T-cell (primary cell): ENCODE measurements around the gene SLC25A13. TPM values are rescaled to one million over a fixed set of nuclear protein-coding genes. Genes with fewer than 3 reads are reported as not detected.

Experiments used
- ATAC-seq, 4 experiments: fragments of 200-7000 bp in 3 of 4; fragments of 150-1000 bp in 1 of 4; cut with Tn5 transposase; replicated peaks in 1 of 4; 1 replicate in 3 of 4; 2 replicates in 1 of 4; pipeline ENCODE4 v1.10.0; 2021; ENCODE audit warnings: moderate library complexity in 3 of 4, mild to moderate bottlenecking in 2 of 4, moderate number of reproducible peaks in 1 of 4
- CTCF ChIA-PET, 2 donors: fragments of 300-600 bp; sonication (Branson Sonifier 250); formaldehyde crosslinking; loops; one replicate each; lab custom pipeline; 2022; ENCODE audit warnings: antibody characterized with exemption in 2 of 2; lab: Charles Lee
- POLR2A ChIA-PET, 2 donors: fragments of 300-600 bp; sonication (Branson Sonifier 250); formaldehyde crosslinking; loops; one replicate each; lab custom pipeline; 2022; ENCODE audit warnings: antibody characterized with exemption in 2 of 2; lab: Charles Lee
- DNase-seq, 35 experiments: peaks; one replicate each; pipeline versions ENCODE4 v3.0.0 to v3.0.0-alpha.2; 2013 to 2023
- H3K27ac ChIP-seq: one replicate; pipeline ENCODE4 v1.5.1; 2013; ENCODE audit warnings: low read length
- H3K27me3 ChIP-seq, 2 experiments: replicated peaks in 1 of 2; 1 replicate in 1 of 2; 2 replicates in 1 of 2; pipeline versions ENCODE4 v1.6.1 to v1.7.0; 2013; ENCODE audit warnings: low read length in 1 of 2, mixed read lengths in 1 of 2; ENCODE audit not compliant: control insufficient read depth in 2 of 2, insufficient read depth in 2 of 2; ENCODE audit errors: extremely low read depth in 1 of 2
- H3K36me3 ChIP-seq, 2 donors: 1 replicate in 1 of 2; 2 replicates in 1 of 2; pipeline versions ENCODE4 v1.6.1 to v1.7.0; 2013; ENCODE audit warnings: low read length in 1 of 2; ENCODE audit not compliant: control insufficient read depth in 2 of 2, insufficient read depth in 1 of 2; ENCODE audit errors: extremely low read depth in 1 of 2
- H3K4me1 ChIP-seq, 2 experiments: 1 replicate in 1 of 2; 2 replicates in 1 of 2; pipeline versions ENCODE4 v1.6.1 to v1.7.0; 2013; ENCODE audit warnings: low read length in 2 of 2, mixed read lengths in 1 of 2; ENCODE audit not compliant: insufficient read depth in 2 of 2, control insufficient read depth in 1 of 2; ENCODE audit errors: extremely low read depth in 1 of 2
- H3K4me3 ChIP-seq, 2 donors: 1 replicate in 1 of 2; 2 replicates in 1 of 2; pipeline versions ENCODE4 v1.5.1 to v1.7.0; 2013; ENCODE audit warnings: mild to moderate bottlenecking in 2 of 2, low read length in 1 of 2, moderate library complexity in 1 of 2; ENCODE audit not compliant: control insufficient read depth in 1 of 2; ENCODE audit errors: extremely low read depth in 1 of 2
- H3K9me3 ChIP-seq: 2 replicates; pipeline ENCODE4 v1.7.0; 2013
- H3K27ac Mint-ChIP-seq, 2 donors: one replicate each; pipeline ENCODE4 v1.8.0; 2020 to 2021; ENCODE audit warnings: mild to moderate bottlenecking in 2 of 2, mixed read lengths in 2 of 2
- H3K27me3 Mint-ChIP-seq, 2 donors: one replicate each; pipeline ENCODE4 v1.8.0; 2021 to 2022; ENCODE audit warnings: mixed read lengths in 2 of 2
- H3K36me3 Mint-ChIP-seq: one replicate; pipeline ENCODE4 v1.8.0; 2021; ENCODE audit warnings: mixed read lengths
- H3K4me1 Mint-ChIP-seq, 3 donors: one replicate each; pipeline ENCODE4 v1.8.0; 2020 to 2022; ENCODE audit warnings: mixed read lengths in 3 of 3, mild to moderate bottlenecking in 1 of 3
- H3K4me3 Mint-ChIP-seq, 3 donors: one replicate each; pipeline ENCODE4 v1.8.0; 2020 to 2022; ENCODE audit warnings: mild to moderate bottlenecking in 3 of 3, mixed read lengths in 3 of 3, moderate library complexity in 3 of 3
- H3K9me3 Mint-ChIP-seq, 3 donors: one replicate each; pipeline ENCODE4 v1.8.0; 2020 to 2022; ENCODE audit warnings: mixed read lengths in 3 of 3
- WGBS: methylation state at CpG from one replicate; pipeline ENCODE4 v1.1.5; 2013; ENCODE audit warnings: missing lambda C conversion rate; ENCODE audit not compliant: insufficient coverage; 5-methylcytosine and 5-hydroxymethylcytosine counted together
- total RNA-seq, 35 experiments: library from RNA in 6 of 35; stranded (reverse) in 6 of 35; fragments of 120-200 nt in 1 of 35; gene quantifications; one replicate each; pipeline versions ENCODE4 v1.2.1 to v1.2.4 and lab custom pipeline; 2013 to 2026

The SLC25A13 gene
- total RNA-seq, 5 donors from 2014 or later (not counting 1 experiment from before 2014, with no cell fraction given) = 8.1 to 19.1 (median 10.9) TPM

GRCh38 chr7:96102096-96102811 lies 219.6 kb downstream of the SLC25A13 start:
- no peak for ATAC-seq
- H3K4me1 ChIP-seq = no peaks in the 10 kb centered on the region
- Mint-ChIP-seq H3K36me3 (no peaks in the 10 kb centered on the region), H3K27me3 (peaks cover 6 to 7% of the 10 kb centered on the region in 2 donors), H3K4me3 (no peak overlapping the region), H3K4me1 (no peaks in the 10 kb centered on the region), H3K9me3 (peaks cover 0 to 6% (median 0%) of the 10 kb centered on the region in 3 donors), H3K27ac (no peak overlapping the region)
- H3K27me3 ChIP-seq = no peaks in the 10 kb centered on the region
- H3K36me3 ChIP-seq = no peaks in the 10 kb centered on the region
- no peak overlapping the region for H3K27ac ChIP-seq
- H3K9me3 ChIP-seq = no peaks in the 10 kb centered on the region
- ChIA-PET POLR2A (no interaction called here), CTCF (interaction anchor here in 1 of 2 donors (1.0 kb wide), 1 partner anchor 15 kb away, joined by 3 read pairs; no protein-coding TSS in a partner anchor)
- DNase-seq = no peak
- H3K4me3 ChIP-seq = no peak overlapping the region

GRCh38 chr7:96100737-96101136 lies 221.2 kb downstream of the SLC25A13 start:
- DNase-seq (no peak), ATAC-seq (no peak)
- Mint-ChIP-seq H3K4me1 (no peaks in the 10 kb centered on the region), H3K36me3 (no peaks in the 10 kb centered on the region), H3K9me3 (peaks cover 0 to 6% (median 0%) of the 10 kb centered on the region in 3 donors), H3K27ac (no peak overlapping the region), H3K27me3 (peaks cover 6 to 7% of the 10 kb centered on the region in 2 donors), H3K4me3 (no peak overlapping the region)
- Histone ChIP-seq H3K4me1 (no peaks in the 10 kb centered on the region), H3K27me3 (no peaks in the 10 kb centered on the region), H3K27ac (no peak overlapping the region), H3K4me3 (no peak overlapping the region), H3K36me3 (no peaks in the 10 kb centered on the region), H3K9me3 (no peaks in the 10 kb centered on the region)
- WGBS = 88% methylated on average over 1 of the region's 1 CpG
- POLR2A ChIA-PET = no interaction called here
- CTCF ChIA-PET = no interaction called here

- no peaks in the 10 kb centered on the region for H3K4me1 Mint-ChIP-seq
- Histone ChIP-seq H3K4me1 (no peaks in the 10 kb centered on the region), H3K27ac (no peak overlapping the region), H3K4me3 (no peak overlapping the region), H3K9me3 (no peaks in the 10 kb centered on the region), H3K27me3 (peaks cover 0 to under 1% of the 10 kb centered on the region in 2 experiments), H3K36me3 (no peaks in the 10 kb centered on the region)
- H3K27me3 Mint-ChIP-seq = peaks cover 7 to 12% of the 10 kb centered on the region in 2 donors
- H3K4me3 Mint-ChIP-seq = no peak overlapping the region
- WGBS = 75% methylated on average over 1 of the region's 2 CpGs
- H3K9me3 Mint-ChIP-seq = peaks cover 0 to 6% (median 0%) of the 10 kb centered on the region in 3 donors
- ATAC-seq (no peak), DNase-seq (no peak)
- ChIA-PET POLR2A (no interaction called here), CTCF (no interaction called here)
- H3K27ac Mint-ChIP-seq = no peak overlapping the region
- H3K36me3 Mint-ChIP-seq = no peaks in the 10 kb centered on the region
Observed at GRCh38 chr7:96097835-96098234, 224.1 kb downstream of the SLC25A13 start.

GRCh38 chr7:96093435-96093834 lies 228.5 kb downstream of the SLC25A13 start:
- ATAC-seq (no peak), DNase-seq (no peak)
- H3K4me1 Mint-ChIP-seq = no peaks in the 10 kb centered on the region
- no peak overlapping the region for H3K27ac ChIP-seq
- WGBS = 20% methylated on average over 1 of the region's 1 CpG
- peaks cover 20 to 22% of the 10 kb centered on the region in 2 donors for H3K27me3 Mint-ChIP-seq
- no peaks in the 10 kb centered on the region for H3K9me3 Mint-ChIP-seq
- H3K27ac Mint-ChIP-seq = no peak overlapping the region
- H3K9me3 ChIP-seq = no peaks in the 10 kb centered on the region
- H3K4me3 Mint-ChIP-seq = no peak overlapping the region
- ChIA-PET POLR2A (no interaction called here), CTCF (interaction anchor here in 1 of 2 donors (0.6 kb wide), 1 partner anchor 41 kb away, joined by 5 read pairs; no protein-coding TSS in a partner anchor)
- H3K36me3 Mint-ChIP-seq = no peaks in the 10 kb centered on the region
- no peak overlapping the region for H3K4me3 ChIP-seq
- no peaks in the 10 kb centered on the region for H3K4me1 ChIP-seq
- no peaks in the 10 kb centered on the region for H3K36me3 ChIP-seq
- peaks cover 0 to 7% of the 10 kb centered on the region in 2 experiments for H3K27me3 ChIP-seq

- WGBS = no CpG with 5 or more reads among the region's 6 CpGs
- peaks cover 0 to 9% of the 10 kb centered on the region in 2 experiments for H3K27me3 ChIP-seq
- Mint-ChIP-seq H3K9me3 (no peaks in the 10 kb centered on the region), H3K27me3 (peaks cover 20 to 22% of the 10 kb centered on the region in 2 donors), H3K27ac (no peak overlapping the region), H3K36me3 (no peaks in the 10 kb centered on the region), H3K4me1 (no peaks in the 10 kb centered on the region), H3K4me3 (no peak overlapping the region)
- H3K4me3 ChIP-seq = no peak overlapping the region
- no peaks in the 10 kb centered on the region for H3K36me3 ChIP-seq
- ChIA-PET CTCF (no interaction called here), POLR2A (no interaction called here)
- H3K4me1 ChIP-seq = no peaks in the 10 kb centered on the region
- DNase-seq = no peak
- no peak overlapping the region for H3K27ac ChIP-seq
- no peaks in the 10 kb centered on the region for H3K9me3 ChIP-seq
- ATAC-seq = no peak
Observed at GRCh38 chr7:96090756-96091155, 231.1 kb downstream of the SLC25A13 start.

GRCh38 chr7:96089511-96089910 lies 232.4 kb downstream of the SLC25A13 start:
- Mint-ChIP-seq H3K4me3 (no peak overlapping the region), H3K27me3 (peaks cover 17 to 22% of the 10 kb centered on the region in 2 donors), H3K4me1 (no peaks in the 10 kb centered on the region), H3K27ac (no peak overlapping the region), H3K36me3 (no peaks in the 10 kb centered on the region), H3K9me3 (no peaks in the 10 kb centered on the region)
- Histone ChIP-seq H3K4me1 (no peaks in the 10 kb centered on the region), H3K9me3 (no peaks in the 10 kb centered on the region), H3K27ac (no peak overlapping the region), H3K36me3 (no peaks in the 10 kb centered on the region), H3K27me3 (peaks cover 0 to 9% of the 10 kb centered on the region in 2 experiments), H3K4me3 (no peak overlapping the region)
- ChIA-PET CTCF (no interaction called here), POLR2A (interaction anchor here in 1 of 2 donors (0.7 kb wide), 1 partner anchor 20 kb away, joined by 3 read pairs; no protein-coding TSS in a partner anchor)
- WGBS = no CpG with 5 or more reads among the region's 3 CpGs
- no peak for DNase-seq
- no peak for ATAC-seq
